HEK293 (cell line): ENCODE data around the gene NEU4.

Experiments
- CTCF ChIP-seq: fragments of 450-650 bp; formaldehyde crosslinking; IDR thresholded peaks from 2 replicates; pipeline ENCODE4 v1.5.1; 2016; ENCODE audit warnings: missing biosample characterization, missing genetic modification characterization
- HOXA7 ChIP-seq: sonication (generic); formaldehyde crosslinking; IDR thresholded peaks from 2 replicates; pipeline ENCODE4 v1.8.1; 2022; ENCODE audit warnings: missing genetic modification reagents, borderline replicate concordance
- PBX3 ChIP-seq: sonication (generic); formaldehyde crosslinking; IDR thresholded peaks from 2 replicates; pipeline ENCODE4 v1.8.1; 2022; ENCODE audit warnings: mild to moderate bottlenecking, moderate library complexity, missing genetic modification reagents
- PRDM2 ChIP-seq: fragments of 450-650 bp; formaldehyde crosslinking; IDR thresholded peaks from 2 replicates; pipeline ENCODE4 v1.5.1; 2016; ENCODE audit warnings: missing biosample characterization, missing genetic modification characterization, borderline replicate concordance
- YY1 ChIP-seq: fragments of 450-650 bp; formaldehyde crosslinking; IDR thresholded peaks from 2 replicates; pipeline ENCODE4 v1.5.1; 2018; ENCODE audit warnings: missing biosample characterization, missing genetic modification characterization
- ZBTB1 ChIP-seq: fragments of 450-650 bp; formaldehyde crosslinking; IDR thresholded peaks from 2 replicates; pipeline ENCODE4 v1.5.1; 2016; ENCODE audit warnings: missing biosample characterization, missing genetic modification characterization
- ZNF155 ChIP-seq: fragments of 450-650 bp; formaldehyde crosslinking; IDR thresholded peaks from 2 replicates; pipeline ENCODE4 v1.5.1; 2016; ENCODE audit warnings: missing biosample characterization, missing genetic modification characterization
- ZNF280D ChIP-seq: fragments of 450-650 bp; formaldehyde crosslinking; IDR thresholded peaks from 2 replicates; pipeline ENCODE4 v1.5.1; 2016; ENCODE audit warnings: missing biosample characterization, missing genetic modification characterization
- ZNF335 ChIP-seq: fragments of 450-650 bp; formaldehyde crosslinking; conservative IDR thresholded peaks from 2 replicates; pipeline ENCODE4 v1.5.1; 2016; ENCODE audit warnings: missing biosample characterization, missing genetic modification characterization
- ZNF341 ChIP-seq: fragments of 450-650 bp; formaldehyde crosslinking; IDR thresholded peaks from 2 replicates; pipeline ENCODE4; 2016; ENCODE audit warnings: low read depth, missing biosample characterization, missing genetic modification characterization
- ZNF350 ChIP-seq: fragments of 450-650 bp; formaldehyde crosslinking; IDR thresholded peaks from 2 replicates; pipeline ENCODE4 v1.5.0; 2017; ENCODE audit warnings: missing biosample characterization, mild to moderate bottlenecking, missing genetic modification characterization
- ZNF777 ChIP-seq: fragments of 450-650 bp; formaldehyde crosslinking; IDR thresholded peaks from 2 replicates; pipeline ENCODE4 v1.5.1; 2017; ENCODE audit warnings: missing biosample characterization, missing genetic modification characterization, borderline replicate concordance

GRCh38 chr2:241844831-241845578, 36.0 kb downstream of the NEU4 start:
- no peak for TF ChIP-seq ZNF335 (tag by site-specific recombination)
- no peak for TF ChIP-seq HOXA7 (CRISPR knock-in tag)
- no peak for TF ChIP-seq ZNF777 (tag by site-specific recombination)
- TF ChIP-seq YY1 (tag by site-specific recombination) = no peak
- no peak for TF ChIP-seq CTCF (tag by site-specific recombination)
- TF ChIP-seq ZNF280D (tag by site-specific recombination) = no peak
- TF ChIP-seq PRDM2 (tag by site-specific recombination) = no peak
- TF ChIP-seq ZBTB1 (tag by site-specific recombination) = no peak
- no peak for TF ChIP-seq ZNF341 (tag by site-specific recombination)
- TF ChIP-seq ZNF350 = no peak
- no peak for TF ChIP-seq PBX3
- no peak for TF ChIP-seq ZNF155 (tag by site-specific recombination)
